Measurements from ENCODE around the gene RFC1. TPM values are rescaled to one million over a fixed set of nuclear protein-coding genes. Genes with fewer than 3 reads are reported as not detected.
"Not testable (repeated sequence)": the region's sequence is repeated elsewhere in the genome, so short reads cannot be mapped to it uniquely, and the experiment has no call there.

Gene RFC1
- total and polyA plus RNA-seq, 10 donors = 8.0 to 54.9 (median 41.8) TPM

- H3K4me1 ChIP-seq = no peaks in the 10 kb centered on the region
- WGBS, 5 donors = 92 to 95% (median 93%) methylated on average over 11 of the region's 11 CpGs
- H3K27ac ChIP-seq = no peak overlapping the region
- H3K4me3 ChIP-seq = no peak overlapping the region
- intact Hi-C loops (cut with DNase I; ENCODE audit: low total_unique reads) = no loop called here
- DNase-seq = no peak
- H3K27me3 ChIP-seq (replicated peaks in 1 of 7) = no peaks in the 10 kb centered on the region
- H3K36me3 ChIP-seq = no peaks in the 10 kb centered on the region
- H3K9me3 ChIP-seq = peaks cover 0 to 5% (median 0%) of the 10 kb centered on the region in 8 donors
- no peak for TF ChIP-seq POLR2AphosphoS5 (IDR thresholded peaks at IDR 0.05)
- no peak for TF ChIP-seq CTCF (IDR thresholded peaks at IDR 0.05 in 8 of 11, conservative IDR thresholded peaks at IDR 0.05 in 3 of 11)
- TF ChIP-seq POLR2A (IDR thresholded peaks at IDR 0.05) = no peak
Measured at GRCh38 chr4:39384563-39384962, 18.4 kb upstream of the RFC1 start.

GRCh38 chr4:39383690-39384089, 17.5 kb upstream of the RFC1 start:
- TF ChIP-seq CTCF (IDR thresholded peaks at IDR 0.05 in 8 of 11, conservative IDR thresholded peaks at IDR 0.05 in 3 of 11) (no peak), POLR2AphosphoS5 (IDR thresholded peaks at IDR 0.05) (no peak), POLR2A (IDR thresholded peaks at IDR 0.05) (no peak)
- H3K36me3 ChIP-seq = no peaks in the 10 kb centered on the region
- 63 to 100% (median 93%) methylated on average over 1 of the region's 1 CpG for WGBS, 5 donors
- H3K9me3 ChIP-seq = peaks cover 0 to 14% (median 5%) of the 10 kb centered on the region in 8 donors
- no peak overlapping the region for H3K4me3 ChIP-seq
- no peak for DNase-seq
- no peaks in the 10 kb centered on the region for H3K4me1 ChIP-seq
- intact Hi-C loops (cut with DNase I; ENCODE audit: low total_unique reads) = no loop called here
- no peak overlapping the region for H3K27ac ChIP-seq
- H3K27me3 ChIP-seq (replicated peaks in 1 of 7) = peaks cover 0 to 1% (median 0%) of the 10 kb centered on the region in 7 donors

- H3K4me1 ChIP-seq = no peaks in the 10 kb centered on the region
- no peak for TF ChIP-seq CTCF (IDR thresholded peaks at IDR 0.05 in 8 of 11, conservative IDR thresholded peaks at IDR 0.05 in 3 of 11)
- no peak for DNase-seq
- H3K27ac ChIP-seq = no peak overlapping the region
- H3K36me3 ChIP-seq = no peaks in the 10 kb centered on the region
- H3K9me3 ChIP-seq = peaks cover 0 to 38% (median 23%) of the 10 kb centered on the region in 8 donors
- intact Hi-C loops (cut with DNase I; ENCODE audit: low total_unique reads) = no loop called here
- 71 to 88% (median 81%) methylated on average over 4 of the region's 4 CpGs for WGBS, 5 donors
- H3K27me3 ChIP-seq (replicated peaks in 1 of 7) = peaks cover 0 to 3% (median 0%) of the 10 kb centered on the region in 7 donors
- no peak overlapping the region for H3K4me3 ChIP-seq
Measured at GRCh38 chr4:39375478-39375877, 9.3 kb upstream of the RFC1 start.

GRCh38 chr4:39371209-39371608, 5.0 kb upstream of the RFC1 start:
- H3K27ac ChIP-seq; H3K4me1 ChIP-seq; intact Hi-C loops (cut with DNase I; ENCODE audit: low total_unique reads); H3K4me3 ChIP-seq; H3K36me3 ChIP-seq; DNase-seq; H3K27me3 ChIP-seq (replicated peaks in 1 of 7): not testable (repeated sequence)
- WGBS, 5 donors = 84 to 92% (median 88%) methylated on average over 3 to 6 of the region's 6 CpGs
- peaks cover 0 to 23% (median 16%) of the 10 kb centered on the region in 8 donors for H3K9me3 ChIP-seq

- TF ChIP-seq POLR2AphosphoS5 (IDR thresholded peaks at IDR 0.05) (no peak), CTCF (IDR thresholded peaks at IDR 0.05 in 8 of 11, conservative IDR thresholded peaks at IDR 0.05 in 3 of 11) (no peak), POLR2A (IDR thresholded peaks at IDR 0.05) (no peak)
- 22 to 43% (median 40%) methylated on average over 4 of the region's 4 CpGs for WGBS, 5 donors
- Histone ChIP-seq H3K36me3 (no peaks in the 10 kb centered on the region), H3K27me3 (replicated peaks in 1 of 7) (no peaks in the 10 kb centered on the region), H3K9me3 (peaks cover 0 to 23% (median 16%) of the 10 kb centered on the region in 8 donors), H3K4me1 (peaks cover 13 to 26% (median 20%) of the 10 kb centered on the region in 6 donors), H3K4me3 (no peak overlapping the region), H3K27ac (no peak overlapping the region)
- no peak for DNase-seq
- intact Hi-C loops (cut with DNase I; ENCODE audit: low total_unique reads) = no loop called here
Measured at GRCh38 chr4:39369301-39369700, 3.1 kb upstream of the RFC1 start.

All from spleen (tissue), 11 donors.